Mucosa of descending colon (tissue), 3 donors: ENCODE data around the gene OSCP1. TPM values are rescaled to one million over a fixed set of nuclear protein-coding genes. Genes with fewer than 3 reads are reported as not detected.
"Not testable (repeated sequence)": the region's sequence is repeated elsewhere in the genome, so short reads cannot be mapped to it uniquely, and the experiment has no call there.

Experiments used
- ATAC-seq: fragments of 200-7000 bp; cut with Tn5 transposase; one replicate; pipeline ENCODE4 v1.9.1; 2020; ENCODE audit warnings: mild to moderate bottlenecking, moderate library complexity
- DNase-seq, 3 donors: peaks; one replicate each; pipeline ENCODE4 v3.0.0-alpha.2; 2020
- H3K36me3 ChIP-seq: fragments of 200-600 bp; one replicate; pipeline ENCODE4 v1.8.0; 2021; ENCODE audit warnings: low read depth, mild to moderate bottlenecking
- H3K4me1 ChIP-seq: fragments of 200-600 bp; one replicate; pipeline ENCODE4 v1.8.0; 2021; ENCODE audit warnings: low read depth, mild to moderate bottlenecking
- H3K4me3 ChIP-seq: fragments of 200-600 bp; one replicate; pipeline ENCODE4 v1.8.0; 2021; ENCODE audit warnings: mild to moderate bottlenecking
- H3K9me3 ChIP-seq: fragments of 200-600 bp; one replicate; pipeline ENCODE4 v1.8.0; 2021; ENCODE audit warnings: mild to moderate bottlenecking
- CTCF ChIP-seq: fragments of 200-600 bp; IDR thresholded peaks from one replicate; pipeline ENCODE4 v1.8.0; 2022; ENCODE audit warnings: antibody characterized with exemption, mild to moderate bottlenecking
- intact Hi-C, 2 donors: fragments of 100-400 bp; cut with DNase I in 1 of 2; cut with micrococcal nuclease in 1 of 2; formaldehyde crosslinking; loops; one replicate each; pipeline versions ENCODE4 v1.11.0 to v1.11.1; 2022; cut with DNase I, micrococcal nuclease
- total RNA-seq, 3 donors: library from RNA; stranded (reverse); fragmentation: NEBNext Ultra II Directional in 2 of 3; extraction: Animal tissue kit (Norgen Biotek cat#: 25700) in 2 of 3; gene quantifications; one replicate each; pipeline versions ENCODE4 v1.2.1 to v1.2.4, GENCODE V29; 2021 to 2023
- donor health status: DM: no; HTN: no; CAD: no; lungs with moderate emphysema.
- donor health status: DM: no; HTN: no; CAD: no.
- donor health status: DM: no; HTN: yes; CAD: no.

The OSCP1 gene
- total RNA-seq, 3 donors from 2014 or later: 2.5 to 8.4 (median 3.7) TPM

- Histone ChIP-seq H3K36me3 (no peaks in the 10 kb centered on the region), H3K4me3 (no peak overlapping the region), H3K9me3 (no peaks in the 10 kb centered on the region), H3K4me1 (no peaks in the 10 kb centered on the region)
- DNase-seq: no peak
- no peak for TF ChIP-seq CTCF
- intact Hi-C loops: no loop called here
- ATAC-seq: no peak
These were observed 31.8 kb upstream of the OSCP1 start for GRCh38 chr1:36481771-36482723.

- no peak for TF ChIP-seq CTCF
- DNase-seq: no peak
- no peak for ATAC-seq
- H3K4me1 ChIP-seq: no peaks in the 10 kb centered on the region
- intact Hi-C loops: no loop called here
- no peaks in the 10 kb centered on the region for H3K36me3 ChIP-seq
- no peak overlapping the region for H3K4me3 ChIP-seq
- H3K9me3 ChIP-seq: no peaks in the 10 kb centered on the region
These were observed 30.8 kb upstream of the OSCP1 start for GRCh38 chr1:36481091-36481490.

GRCh38 chr1:36480161-36480560, 29.9 kb upstream of the OSCP1 start:
- Histone ChIP-seq H3K36me3 (no peaks in the 10 kb centered on the region), H3K4me1 (no peaks in the 10 kb centered on the region), H3K9me3 (no peaks in the 10 kb centered on the region), H3K4me3 (no peak overlapping the region)
- no peak for TF ChIP-seq CTCF
- no peak for ATAC-seq
- DNase-seq: no peak
- intact Hi-C loops: no loop called here

- no peak overlapping the region for H3K4me3 ChIP-seq
- ATAC-seq (no peak), DNase-seq (no peak)
- TF ChIP-seq CTCF: no peak
- no peaks in the 10 kb centered on the region for H3K9me3 ChIP-seq
- no peaks in the 10 kb centered on the region for H3K36me3 ChIP-seq
- H3K4me1 ChIP-seq: no peaks in the 10 kb centered on the region
- intact Hi-C loops: no loop called here
These were observed 29.3 kb upstream of the OSCP1 start for GRCh38 chr1:36479505-36480051.

- ATAC-seq: not testable (repeated sequence)
These were observed 27.4 kb upstream of the OSCP1 start for GRCh38 chr1:36477615-36478014.

GRCh38 chr1:36476945-36477344, 26.7 kb upstream of the OSCP1 start:
- H3K4me3 ChIP-seq: no peak overlapping the region
- no peak for TF ChIP-seq CTCF
- ATAC-seq (no peak), DNase-seq (no peak)
- H3K4me1 ChIP-seq: no peaks in the 10 kb centered on the region
- H3K36me3 ChIP-seq: no peaks in the 10 kb centered on the region
- H3K9me3 ChIP-seq: no peaks in the 10 kb centered on the region
- intact Hi-C loops: no loop called here

More at GRCh38 chr1:36477615-36478014, 27.4 kb upstream of the OSCP1 start:
- intact Hi-C loops, H3K4me1 ChIP-seq, DNase-seq, H3K9me3 ChIP-seq, H3K4me3 ChIP-seq, H3K36me3 ChIP-seq: not testable (repeated sequence)
